Heart right ventricle (tissue), 16 donors: ENCODE measurements around the gene CEP112. TPM values are rescaled to one million over a fixed set of nuclear protein-coding genes. Genes with fewer than 3 reads are reported as not detected.

Source experiments
- ATAC-seq, 8 donors: fragments of 200-7000 bp; cut with Tn5 transposase; one replicate each; pipeline ENCODE4 v1.9.1; 2020; ENCODE audit warnings: mild to moderate bottlenecking in 8 of 8, moderate library complexity in 8 of 8, moderate number of reproducible peaks in 1 of 8
- DNase-seq, 2 donors: peaks; one replicate each; pipeline ENCODE4 v3.0.0-alpha.2; 2020
- H3K27ac ChIP-seq, 10 donors: fragments of 200-600 bp; sonication (generic) in 2 of 10; one replicate each; pipeline versions ENCODE4 v1.5.0 to v1.8.0; 2020 to 2022; ENCODE audit warnings: mild to moderate bottlenecking in 3 of 10
- H3K27me3 ChIP-seq, 7 donors: fragments of 200-600 bp; one replicate each; pipeline ENCODE4 v1.8.0; 2021 to 2022; ENCODE audit warnings: mild to moderate bottlenecking in 2 of 7
- H3K36me3 ChIP-seq, 9 donors: fragments of 200-600 bp; sonication (generic) in 1 of 9; one replicate each; pipeline versions ENCODE4 v1.5.0 to v1.8.0; 2020 to 2022; ENCODE audit warnings: mild to moderate bottlenecking in 2 of 9
- H3K4me1 ChIP-seq, 9 donors: fragments of 200-600 bp; sonication (generic) in 1 of 9; one replicate each; pipeline versions ENCODE4 v1.5.0 to v1.8.0; 2020 to 2022; ENCODE audit warnings: mild to moderate bottlenecking in 4 of 9
- H3K4me3 ChIP-seq, 10 donors: fragments of 200-600 bp; sonication (generic) in 2 of 10; one replicate each; pipeline versions ENCODE4 v1.5.0 to v1.8.0; 2020 to 2022; ENCODE audit warnings: mild to moderate bottlenecking in 7 of 10, moderate library complexity in 2 of 10
- H3K9me3 ChIP-seq, 11 donors: fragments of 200-600 bp in 10 of 11; sonication (generic) in 2 of 11; one replicate each; pipeline versions ENCODE4 v1.5.0 to v1.8.0; 2013 to 2022; ENCODE audit warnings: mild to moderate bottlenecking in 2 of 11, control low read depth in 1 of 11, moderate library complexity in 1 of 11
- CTCF ChIP-seq, 9 donors: fragments of 200-600 bp; sonication (generic) in 2 of 9; IDR thresholded peaks; one replicate each; pipeline versions ENCODE4 v1.5.0 to v1.8.0; 2021 to 2022; ENCODE audit warnings: antibody characterized with exemption in 9 of 9, mild to moderate bottlenecking in 5 of 9, moderate library complexity in 1 of 9
- whole genome bisulfite sequencing, 2 donors: extraction: QIAGEN DNeasy Blood & Tissue Kit; methylation state at CpG; one replicate each; pipeline ENCODE4 v1.1.7; 2013; ENCODE audit warnings: inconsistent platforms in 1 of 2; 5-methylcytosine and 5-hydroxymethylcytosine counted together
- intact Hi-C, 10 donors: fragments of 100-400 bp; cut with DNase I; formaldehyde crosslinking; loops; one replicate each; pipeline versions ENCODE4 v1.11.1 to v1.14.2; 2022
- polyA plus RNA-seq, 2 donors: library from polyadenylated mRNA; stranded (reverse); fragments of 200-250 nt; gene quantifications; one replicate each; pipeline ENCODE4 v1.2.3, GENCODE V29; 2013
- total RNA-seq, 10 donors: library from RNA; stranded (reverse); fragmentation: NEBNext Ultra II Directional in 3 of 10; extraction: Animal tissue kit (Norgen Biotek cat#: 25700) in 3 of 10; gene quantifications; one replicate each; pipeline versions ENCODE4 v1.2.1 to v1.2.4, GENCODE V29; 2021 to 2023
- donor health status: Arrhythmogenic right ventricular cardiomyopathy.
- donor health status: ischemic (EF 13 %, LVEDD 7.1; RV severe dilation, severe dysfunction).
- donor health status: healthy with polysubstance abuse.
- donor health status: DM: no; HTN: yes; CAD: no.
- donor health status: DM: no; HTN: no; CAD: no.
- donor health status: ischemic (EF 25% LVEDD 6.9; RV normal size, moderate dysfunction).
- donor health status: ischemic (EF 25% LVEDD 5.7; RV mildly dilated, moderate dysfunction).
- donor health status: healthy.
- donor health status: DM: yes; HTN: yes; CAD: no.
- donor health status: Ischemic cardiomyopathy.
- donor health status: ischemic (EF 35%, LVEDD 5.7; RV mildly dilated, moderate dysfunction).
- donor health status: nonischemic (EF 11% LVEDD 7.7; RV severe dilation, severe dysfunction).
- donor health status: DM: yes; HTN: yes; CAD: no.
- donor health status: PGD.
- donor health status: ischemic (EF 29% LVEDD 5.4; RV normal size, mild dysfunction).
- donor health status: nonischemic (EF 23%, LVEDD 6.1; RV moderate dilation, normal function).

Gene CEP112
- total and polyA plus RNA-seq, 12 donors: 6.7 to 30.0 (median 16.3) TPM

DNA sequence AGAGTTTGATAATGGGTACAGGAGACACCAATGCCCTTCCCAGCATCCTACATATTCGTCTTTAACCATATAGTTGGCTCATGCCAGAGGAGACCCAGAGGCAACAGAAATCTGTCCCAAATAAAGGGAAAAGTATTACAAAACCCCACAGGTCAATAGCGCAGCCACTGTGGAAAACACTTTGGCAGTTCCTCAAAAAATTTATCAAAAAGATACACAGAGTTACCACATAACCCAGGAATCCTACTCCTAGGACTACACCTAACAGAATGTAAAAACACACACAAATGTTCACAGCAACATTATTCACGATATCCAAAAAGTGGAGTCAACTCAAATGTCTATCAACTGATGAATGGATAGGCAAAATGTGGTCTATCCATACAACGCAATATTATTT, 135.8 kb downstream of the CEP112 start:
- TF ChIP-seq CTCF (IDR thresholded peaks at IDR 0.05): no peak
- H3K9me3 ChIP-seq: peaks cover 0 to 25% (median 0%) of the 10 kb centered on the region in 11 donors
- 94% methylated on average over 4 of the region's 4 CpGs for WGBS, 2 donors

DNA sequence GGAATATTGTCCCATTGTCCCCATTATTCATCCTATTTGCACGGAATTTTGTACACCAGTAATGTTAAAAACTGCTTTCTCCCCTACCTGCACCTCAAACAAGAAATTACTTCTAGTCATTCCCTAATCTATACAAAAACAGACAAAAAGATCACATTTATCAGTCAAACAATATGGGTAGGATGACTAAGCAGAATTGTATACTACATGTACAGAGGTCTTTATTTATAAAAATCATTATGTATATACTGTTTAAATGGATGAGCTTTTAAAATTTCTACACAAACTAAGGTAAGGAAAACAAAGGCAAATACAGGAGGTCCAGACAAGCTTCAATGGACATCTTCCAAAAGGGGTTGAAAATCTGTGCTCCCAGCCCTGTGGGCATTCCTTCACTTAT, 137.7 kb downstream of the CEP112 start:
- ATAC-seq (no peak), DNase-seq (no peak)
- Histone ChIP-seq H3K27me3 (no peaks in the 10 kb centered on the region), H3K4me3 (no peak overlapping the region), H3K36me3 (peaks cover 0 to 77% (median 12%) of the 10 kb centered on the region in 9 donors), H3K4me1 (no peaks in the 10 kb centered on the region), H3K27ac (no peak overlapping the region), H3K9me3 (peaks cover 0 to 7% (median 0%) of the 10 kb centered on the region in 11 donors)
- 90 to 99% methylated on average over 1 of the region's 1 CpG for WGBS, 2 donors
- no peak for TF ChIP-seq CTCF (IDR thresholded peaks at IDR 0.05)
- intact Hi-C loops: no loop called here

More for the DNA sequence above, 135.8 kb downstream of the CEP112 start:
- H3K36me3 ChIP-seq: peaks cover 0 to 89% (median 12%) of the 10 kb centered on the region in 9 donors
- DNase-seq (no peak), ATAC-seq (no peak)
- no peaks in the 10 kb centered on the region for H3K27me3 ChIP-seq
- intact Hi-C loops: no loop called here
- no peak overlapping the region for H3K4me3 ChIP-seq
- H3K27ac ChIP-seq: no peak overlapping the region
- no peaks in the 10 kb centered on the region for H3K4me1 ChIP-seq

- Histone ChIP-seq H3K27ac (no peak overlapping the region), H3K27me3 (no peaks in the 10 kb centered on the region), H3K36me3 (peaks cover 0 to 14% (median 0%) of the 10 kb centered on the region in 9 donors), H3K4me3 (no peak overlapping the region), H3K9me3 (no peaks in the 10 kb centered on the region), H3K4me1 (no peaks in the 10 kb centered on the region)
- 70 to 96% methylated on average over 2 of the region's 2 CpGs for WGBS, 2 donors
- ATAC-seq (no peak), DNase-seq (no peak)
- intact Hi-C loops: no loop called here
- TF ChIP-seq CTCF (IDR thresholded peaks at IDR 0.05): no peak
Measured at GRCh38 chr17:66044083-66044482, 147.8 kb downstream of the CEP112 start.

GRCh38 chr17:66043419-66043818, 148.5 kb downstream of the CEP112 start:
- Histone ChIP-seq H3K27ac (no peak overlapping the region), H3K27me3 (no peaks in the 10 kb centered on the region), H3K4me3 (no peak overlapping the region), H3K9me3 (no peaks in the 10 kb centered on the region), H3K4me1 (no peaks in the 10 kb centered on the region), H3K36me3 (peaks cover 0 to 13% (median 0%) of the 10 kb centered on the region in 9 donors)
- 84 to 96% methylated on average over 3 of the region's 3 CpGs for WGBS, 2 donors
- no peak for TF ChIP-seq CTCF (IDR thresholded peaks at IDR 0.05)
- DNase-seq: no peak
- intact Hi-C loops: no loop called here
- no peak for ATAC-seq
